Metanephros (tissue), 1 donor: Measurements from ENCODE around the gene PPARGC1A. TPM values are rescaled to one million over a fixed set of nuclear protein-coding genes. Genes with fewer than 3 reads are reported as not detected.

Experiments
- total RNA-seq: library from RNA; depleted of rRNA; stranded (reverse); fragments of >200 nt; gene quantifications from one replicate; pipeline ENCODE4 v1.2.3, GENCODE V29; 2014

PPARGC1A gene
- total RNA-seq, result 73.4 TPM

GRCh38 chr4:23889814-23890341 lies at the start of gene PPARGC1A:
TSS of gene PPARGC1A (minus strand) at chr4:23890047. CDS start at chr4:23889957, 90 bp downstream.

